MM.1S (cell line): Measurements from ENCODE around the gene OR5H15.

Experiments used
- EZH2 ChIP-seq: fragments of 300-600 bp; sonication (generic); optimal IDR thresholded peaks from 2 replicates; pipeline ENCODE3; 2017; ENCODE audit warnings: low read depth, mild to moderate bottlenecking, antibody characterized with exemption, low read length, mixed read lengths
- TF ChIP-seq, protein P1 (sequence below): fragments of 300-600 bp; sonication (generic); IDR thresholded peaks from 2 replicates; pipeline ENCODE4 v1.5.1; 2016; ENCODE audit warnings: antibody characterized with exemption, low read length, mixed read lengths

DNA sequence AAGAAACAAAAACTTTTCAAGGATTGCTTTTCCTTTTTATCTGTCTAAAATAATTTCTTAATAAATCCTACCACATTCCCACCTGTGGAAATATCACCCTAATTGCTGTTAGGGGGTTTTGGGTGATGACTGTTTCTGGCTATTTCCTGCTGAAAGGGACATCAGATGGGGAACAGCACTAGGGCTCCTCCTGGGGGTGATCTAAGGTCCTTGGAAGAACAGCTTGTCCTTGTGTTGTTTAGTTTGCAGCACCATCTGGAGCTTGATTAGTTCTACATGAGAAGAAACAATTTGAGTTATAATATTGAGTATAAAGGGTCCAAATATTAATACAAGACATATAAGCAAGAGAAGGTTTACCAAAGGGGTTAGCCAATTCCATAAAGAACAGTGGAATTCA is 18.7 kb downstream of the OR5H15 start:
- TF ChIP-seq, protein P1, sequence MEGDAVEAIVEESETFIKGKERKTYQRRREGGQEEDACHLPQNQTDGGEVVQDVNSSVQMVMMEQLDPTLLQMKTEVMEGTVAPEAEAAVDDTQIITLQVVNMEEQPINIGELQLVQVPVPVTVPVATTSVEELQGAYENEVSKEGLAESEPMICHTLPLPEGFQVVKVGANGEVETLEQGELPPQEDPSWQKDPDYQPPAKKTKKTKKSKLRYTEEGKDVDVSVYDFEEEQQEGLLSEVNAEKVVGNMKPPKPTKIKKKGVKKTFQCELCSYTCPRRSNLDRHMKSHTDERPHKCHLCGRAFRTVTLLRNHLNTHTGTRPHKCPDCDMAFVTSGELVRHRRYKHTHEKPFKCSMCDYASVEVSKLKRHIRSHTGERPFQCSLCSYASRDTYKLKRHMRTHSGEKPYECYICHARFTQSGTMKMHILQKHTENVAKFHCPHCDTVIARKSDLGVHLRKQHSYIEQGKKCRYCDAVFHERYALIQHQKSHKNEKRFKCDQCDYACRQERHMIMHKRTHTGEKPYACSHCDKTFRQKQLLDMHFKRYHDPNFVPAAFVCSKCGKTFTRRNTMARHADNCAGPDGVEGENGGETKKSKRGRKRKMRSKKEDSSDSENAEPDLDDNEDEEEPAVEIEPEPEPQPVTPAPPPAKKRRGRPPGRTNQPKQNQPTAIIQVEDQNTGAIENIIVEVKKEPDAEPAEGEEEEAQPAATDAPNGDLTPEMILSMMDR, result peak; percentile 25
- TF ChIP-seq EZH2, result no peak
